ENCODE results near the gene PSG3.
"Not testable (repeated sequence)": the region's sequence is repeated elsewhere in the genome, so short reads cannot be mapped to it uniquely, and the experiment has no call there.

DNA sequence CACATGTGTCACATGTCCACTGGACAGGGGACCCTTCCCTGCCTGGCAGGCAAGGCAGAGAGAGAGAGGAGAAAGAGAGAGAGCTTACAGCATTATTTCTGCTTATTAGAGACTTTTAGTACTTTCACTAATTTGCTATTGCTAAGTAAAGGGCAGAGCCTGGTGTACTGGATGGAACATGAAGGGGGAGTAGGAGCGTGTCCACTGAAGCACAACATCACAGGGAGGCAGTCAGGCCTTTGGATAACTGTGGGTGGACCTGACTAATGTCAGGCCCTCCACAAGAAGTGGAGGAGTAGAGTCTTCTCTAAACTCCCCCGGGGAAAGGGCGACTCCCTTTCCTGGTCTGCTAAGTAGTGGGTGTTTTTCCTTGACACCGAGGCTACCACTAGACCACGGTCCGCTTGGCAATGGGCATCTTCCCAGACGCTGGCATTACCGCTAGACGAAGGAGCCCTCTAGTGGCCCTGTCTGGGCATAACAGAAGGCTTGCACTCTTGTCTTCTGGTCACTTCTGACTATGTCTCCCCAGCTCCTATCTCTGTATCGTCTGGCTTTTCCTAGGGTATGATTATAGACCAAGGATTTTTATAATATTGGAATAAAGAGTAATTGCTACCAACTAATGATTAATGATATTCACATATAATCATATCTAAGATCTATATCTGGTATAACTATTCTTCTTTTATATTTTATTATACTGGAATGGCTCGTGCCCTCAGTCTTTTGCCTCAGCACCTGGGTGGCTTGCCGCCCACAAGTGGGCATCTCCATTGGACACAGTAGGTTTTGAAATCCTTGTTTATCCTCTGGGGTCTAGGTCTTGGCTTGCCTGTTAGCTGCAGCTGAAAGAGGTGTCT, 36.7 kb upstream of the PSG3 start:
- TF ChIP-seq, protein P1, sequence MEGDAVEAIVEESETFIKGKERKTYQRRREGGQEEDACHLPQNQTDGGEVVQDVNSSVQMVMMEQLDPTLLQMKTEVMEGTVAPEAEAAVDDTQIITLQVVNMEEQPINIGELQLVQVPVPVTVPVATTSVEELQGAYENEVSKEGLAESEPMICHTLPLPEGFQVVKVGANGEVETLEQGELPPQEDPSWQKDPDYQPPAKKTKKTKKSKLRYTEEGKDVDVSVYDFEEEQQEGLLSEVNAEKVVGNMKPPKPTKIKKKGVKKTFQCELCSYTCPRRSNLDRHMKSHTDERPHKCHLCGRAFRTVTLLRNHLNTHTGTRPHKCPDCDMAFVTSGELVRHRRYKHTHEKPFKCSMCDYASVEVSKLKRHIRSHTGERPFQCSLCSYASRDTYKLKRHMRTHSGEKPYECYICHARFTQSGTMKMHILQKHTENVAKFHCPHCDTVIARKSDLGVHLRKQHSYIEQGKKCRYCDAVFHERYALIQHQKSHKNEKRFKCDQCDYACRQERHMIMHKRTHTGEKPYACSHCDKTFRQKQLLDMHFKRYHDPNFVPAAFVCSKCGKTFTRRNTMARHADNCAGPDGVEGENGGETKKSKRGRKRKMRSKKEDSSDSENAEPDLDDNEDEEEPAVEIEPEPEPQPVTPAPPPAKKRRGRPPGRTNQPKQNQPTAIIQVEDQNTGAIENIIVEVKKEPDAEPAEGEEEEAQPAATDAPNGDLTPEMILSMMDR (IDR thresholded peaks at IDR 0.05) = peak; percentile 41 to 86 (median 76)
- not testable (repeated sequence) for TF ChIP-seq POLR2A (IDR thresholded peaks at IDR 0.05)
